Activated gamma-delta T cell treated with anti-CD3 and anti-CD28 coated beads, Interleukin-2, amount 50 U/mL, for 16 hours (primary cell): ENCODE results near the gene SMPD3.
A peak's percentile ranks its signal among the peaks of the same experiment; 100 is the strongest.
"Not testable (repeated sequence)": the region's sequence is repeated elsewhere in the genome, so short reads cannot be mapped to it uniquely, and the experiment has no call there.

ENCODE experiments used
- DNase-seq: peaks from one replicate; pipeline ENCODE4 v3.0.0-alpha.2; 2020; ENCODE audit warnings: low read depth

The SMPD3 gene

GRCh38 chr16:68448360-68448970 is at the start of gene SMPD3:
Gene SMPD3, minus strand, starts transcription at chr16:68448508. Its CDS starts 76,327 bp downstream, at chr16:68372181.
- peak; percentile 98 for DNase-seq

- DNase-seq = no peak
Measured at GRCh38 chr16:68496689-68497088, 48.4 kb upstream of the SMPD3 start.

GRCh38 chr16:68494261-68494660 is 46.0 kb upstream of the SMPD3 start:
- DNase-seq = not testable (repeated sequence)

- no peak for DNase-seq
Measured at GRCh38 chr16:68493412-68494070, 45.2 kb upstream of the SMPD3 start.

- DNase-seq = no peak
Measured at GRCh38 chr16:68492543-68493411, 44.5 kb upstream of the SMPD3 start.

- DNase-seq = no peak
Measured at GRCh38 chr16:68492151-68492542, 43.8 kb upstream of the SMPD3 start.

- no peak for DNase-seq
Measured at GRCh38 chr16:68491576-68491950, 43.3 kb upstream of the SMPD3 start.

- no peak for DNase-seq
Measured at GRCh38 chr16:68490829-68491575, 42.7 kb upstream of the SMPD3 start.

GRCh38 chr16:68490358-68490757 is 42.0 kb upstream of the SMPD3 start:
- DNase-seq = no peak

GRCh38 chr16:68488554-68488953 is 40.2 kb upstream of the SMPD3 start:
- DNase-seq = no peak

GRCh38 chr16:68487669-68488068 is 39.4 kb upstream of the SMPD3 start:
- no peak for DNase-seq

- DNase-seq = no peak
Measured at GRCh38 chr16:68487203-68487514, 38.9 kb upstream of the SMPD3 start.

GRCh38 chr16:68486502-68487202 is 38.3 kb upstream of the SMPD3 start:
- DNase-seq = no peak

GRCh38 chr16:68481636-68482035 is 33.3 kb upstream of the SMPD3 start:
- no peak for DNase-seq

GRCh38 chr16:68480084-68480995 is 32.0 kb upstream of the SMPD3 start:
- DNase-seq = no peak

GRCh38 chr16:68479271-68479670 is 31.0 kb upstream of the SMPD3 start:
- DNase-seq = no peak

- no peak for DNase-seq
Measured at GRCh38 chr16:68478526-68479250, 30.4 kb upstream of the SMPD3 start.

- no peak for DNase-seq
Measured at GRCh38 chr16:68475071-68475470, 26.8 kb upstream of the SMPD3 start.

- no peak for DNase-seq
Measured at GRCh38 chr16:68473358-68474070, 25.2 kb upstream of the SMPD3 start.
